NOMO-1 treated with DMSO at 0.1 percent for 48 hours (cell line): Measurements from ENCODE around the gene MGAT2.
"Not testable (repeated sequence)": the region's sequence is repeated elsewhere in the genome, so short reads cannot be mapped to it uniquely, and the experiment has no call there.

Source experiments
- DNase-seq: peaks from one replicate; lab custom pipeline; 2025; ENCODE audit not compliant: unreplicated experiment; lab: John Stamatoyannopoulos, UW

Gene MGAT2

DNA sequence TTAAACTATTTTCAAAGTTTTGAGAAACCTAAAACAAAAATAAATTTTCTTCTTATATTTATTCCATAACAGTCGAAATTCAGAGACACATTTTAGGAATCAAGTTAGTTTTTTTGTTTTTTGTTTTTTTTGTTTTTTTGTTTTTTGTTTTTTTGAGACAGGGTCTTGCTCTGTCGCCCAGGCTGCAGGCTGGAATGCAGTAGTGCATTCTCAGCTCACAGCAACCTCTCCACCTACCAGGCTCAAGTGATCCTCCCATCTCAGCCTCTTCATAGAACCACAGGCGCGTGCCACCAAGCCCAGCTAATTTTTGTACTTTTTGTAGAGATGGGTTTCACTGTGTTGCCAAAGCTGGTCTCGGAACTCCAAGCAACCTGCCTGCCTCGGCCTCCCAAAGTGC lies 32.9 kb downstream of the MGAT2 start:
- no peak for DNase-seq

DNA sequence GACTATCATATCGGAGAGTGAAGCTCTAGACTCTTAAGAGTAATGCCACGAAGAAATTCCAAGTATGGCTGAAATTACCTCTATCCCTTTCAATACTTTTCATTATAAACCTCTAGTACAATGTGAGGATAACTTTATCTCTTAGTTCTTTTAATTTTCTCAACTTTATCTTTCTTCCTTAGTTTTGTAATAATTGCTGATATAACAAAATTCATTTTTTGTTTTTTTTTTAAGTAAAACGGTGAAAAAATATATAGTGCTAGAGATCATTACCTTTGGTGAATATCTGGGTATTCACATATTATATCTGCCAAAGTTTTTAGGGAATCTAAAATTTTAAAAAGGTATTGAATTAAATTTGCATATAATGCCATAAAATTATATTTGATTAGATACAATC lies 33.9 kb downstream of the MGAT2 start:
- DNase-seq: no peak

DNA sequence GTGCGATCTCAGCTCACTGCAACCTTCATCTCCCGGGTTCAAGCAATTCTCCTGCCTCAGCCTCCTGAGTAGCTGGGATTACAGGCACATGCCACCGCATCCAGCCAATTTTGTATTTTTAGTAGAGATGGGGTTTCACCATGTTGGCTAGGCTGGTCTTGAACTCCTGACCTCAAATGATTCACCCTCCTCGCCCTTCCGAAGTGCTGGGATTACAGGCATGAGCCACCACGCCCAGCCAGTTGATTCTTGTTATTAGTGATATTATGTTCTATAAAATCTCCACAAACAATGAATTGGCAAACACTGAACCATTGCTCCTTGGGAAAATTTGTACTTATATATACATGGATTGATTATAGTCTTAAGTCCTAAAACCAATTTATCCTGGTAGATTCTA lies 36.9 kb downstream of the MGAT2 start:
- not testable (repeated sequence) for DNase-seq

DNA sequence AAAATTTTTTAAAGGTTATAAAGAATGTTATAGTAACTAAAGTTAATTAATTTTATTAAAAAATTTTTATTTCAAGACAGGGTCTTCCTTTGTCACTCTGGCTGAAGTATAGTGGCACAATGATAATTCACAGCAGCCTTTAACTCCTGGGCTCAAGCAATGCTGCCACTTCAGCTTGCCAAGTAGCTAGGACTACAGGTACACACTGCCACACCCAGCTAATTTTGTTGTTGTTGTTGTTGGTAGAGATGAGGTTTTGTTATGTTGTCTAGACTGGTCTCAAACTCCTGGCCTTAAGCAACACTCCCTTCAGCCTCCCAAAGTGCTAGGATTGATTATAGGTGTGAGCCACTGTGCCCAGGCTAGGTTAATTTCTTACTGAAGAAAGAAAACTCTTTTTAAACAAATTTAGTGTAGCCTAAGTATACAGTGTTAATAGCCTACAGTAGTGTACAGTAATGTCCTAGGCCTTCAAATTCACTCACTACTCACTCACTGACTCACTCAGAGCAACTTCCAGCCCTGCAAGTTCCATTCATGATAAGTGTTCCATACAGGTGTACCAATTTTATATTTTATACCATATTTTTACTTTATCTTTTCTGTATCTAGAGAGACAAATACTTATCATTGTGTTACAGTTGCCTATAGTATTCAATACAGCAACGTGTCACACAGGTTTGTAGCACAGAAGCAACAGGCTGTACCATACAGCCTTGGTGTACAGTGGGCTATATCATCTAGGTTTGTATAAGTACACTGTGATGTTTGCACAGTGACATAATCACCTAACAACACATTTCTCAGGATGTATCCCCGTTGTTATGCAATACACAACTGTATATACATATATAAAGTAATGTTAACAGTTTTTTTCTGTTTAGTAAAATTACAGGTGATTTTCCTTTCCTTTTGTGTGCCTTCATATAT lies 39.2 kb downstream of the MGAT2 start:
- DNase-seq: no peak

DNA sequence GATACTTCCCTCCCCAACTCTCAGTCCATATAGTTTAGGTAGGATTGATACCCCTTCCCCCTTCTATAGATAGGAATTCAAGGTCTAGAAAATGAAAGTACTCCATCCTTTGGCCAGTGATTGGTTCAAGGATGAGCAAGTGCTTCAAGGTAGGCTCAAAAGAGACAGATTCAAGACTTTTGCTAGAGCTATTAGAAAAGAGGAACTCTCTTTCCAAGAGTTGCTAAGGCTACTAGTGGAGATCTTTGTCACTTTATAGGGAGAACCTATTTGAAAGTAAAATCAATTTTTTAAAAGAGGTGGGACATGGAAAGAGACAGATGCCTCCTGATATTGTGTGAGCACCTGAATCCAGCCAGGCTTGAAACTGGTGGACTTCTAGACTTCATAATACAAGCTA lies 49.9 kb downstream of the MGAT2 start:
- no peak for DNase-seq
